ENCODE data around the gene DDA1. TPM values are rescaled to one million over a fixed set of nuclear protein-coding genes. Genes with fewer than 3 reads are reported as not detected.

Gene DDA1
- total RNA-seq, 1 experiment from 2014 or later, result 42.8 TPM

- TF ChIP-seq ERG (CRISPR knock-in tag; IDR thresholded peaks at IDR 0.05) (no peak), CTCF (IDR thresholded peaks at IDR 0.05) (no peak), USF1 (CRISPR knock-in tag; IDR thresholded peaks at IDR 0.05) (no peak), JAZF1 (CRISPR knock-in tag; IDR thresholded peaks at IDR 0.05) (no peak), NR2C2 (CRISPR knock-in tag; IDR thresholded peaks at IDR 0.05) (no peak), ZNF396 (CRISPR knock-in tag; IDR thresholded peaks at IDR 0.05; ENCODE audit: borderline replicate concordance) (no peak), FOXK1 (CRISPR knock-in tag; IDR thresholded peaks at IDR 0.05) (no peak), ATF6 (CRISPR knock-in tag; IDR thresholded peaks at IDR 0.05) (no peak)
Observed at GRCh38 chr19:17311455-17312188, 2.3 kb downstream of the DDA1 start (continued).

- Mint-ChIP-seq H3K4me3 (no peak overlapping the region), H3K27ac (no peak overlapping the region), H3K9me3 (no peaks in the 10 kb centered on the region), H3K36me3 (peaks cover 27% of the 10 kb centered on the region), H3K27me3 (ENCODE audit: low read depth) (no peaks in the 10 kb centered on the region), H3K4me1 (peaks cover 20% of the 10 kb centered on the region)
- POLR2A ChIA-PET, result interaction anchor here (0.7 kb wide), 1 partner anchor 18 kb away, joined by 3 read pairs; no protein-coding TSS in a partner anchor
- no peak for ATAC-seq
- CTCF ChIA-PET, result interaction anchor here (0.6 to 1.2 kb wide), 3 partner anchors 15 to 131 kb away, joined by 3 to 4 read pairs (median 4); no protein-coding TSS in a partner anchor
- TF ChIP-seq MYBL2 (CRISPR knock-in tag; IDR thresholded peaks at IDR 0.05) (no peak), SMAD4 (CRISPR knock-in tag; IDR thresholded peaks at IDR 0.05) (no peak), TEAD1 (CRISPR knock-in tag; IDR thresholded peaks at IDR 0.05) (no peak), JUN (CRISPR knock-in tag; IDR thresholded peaks at IDR 0.05) (no peak)
- no peak for DNase-seq (ENCODE audit: low spot score)
Observed at GRCh38 chr19:17312189-17313113, 3.1 kb downstream of the DDA1 start.

GRCh38 chr19:17314007-17314593 lies 4.7 kb downstream of the DDA1 start:
- ATAC-seq (no peak), DNase-seq (ENCODE audit: low spot score) (no peak)
- TF ChIP-seq CDX4 (CRISPR knock-in tag; IDR thresholded peaks at IDR 0.05; ENCODE audit: borderline replicate concordance) (no peak), PRDM15 (CRISPR knock-in tag; IDR thresholded peaks at IDR 0.05) (no peak), TCF7 (CRISPR knock-in tag; IDR thresholded peaks at IDR 0.05; ENCODE audit: low read depth) (no peak), PRRX2 (CRISPR knock-in tag; IDR thresholded peaks at IDR 0.05) (no peak), ZSCAN18 (CRISPR knock-in tag; IDR thresholded peaks at IDR 0.05) (no peak), NFE2L1 (CRISPR knock-in tag; IDR thresholded peaks at IDR 0.05) (no peak), RORB (CRISPR knock-in tag; IDR thresholded peaks at IDR 0.05) (no peak)
- no peaks in the 10 kb centered on the region for H3K9me3 Mint-ChIP-seq
- peaks cover 27% of the 10 kb centered on the region for H3K36me3 Mint-ChIP-seq
- H3K27me3 Mint-ChIP-seq (ENCODE audit: low read depth), result no peaks in the 10 kb centered on the region
- peaks cover 12% of the 10 kb centered on the region for H3K4me1 Mint-ChIP-seq
- no peak overlapping the region for H3K27ac Mint-ChIP-seq
- ChIA-PET POLR2A (interaction anchor here (0.7 kb wide), 1 partner anchor 49 kb away, joined by 6 read pairs; no protein-coding TSS in a partner anchor), CTCF (no interaction called here)
- no peak overlapping the region for H3K4me3 Mint-ChIP-seq
